OCI-M2 (cell line): ENCODE data around the gene SEMA4C.

Experiments used
- DNase-seq: peaks from one replicate; lab custom pipeline; 2025; ENCODE audit not compliant: unreplicated experiment; lab: John Stamatoyannopoulos, UW

Gene SEMA4C

DNA sequence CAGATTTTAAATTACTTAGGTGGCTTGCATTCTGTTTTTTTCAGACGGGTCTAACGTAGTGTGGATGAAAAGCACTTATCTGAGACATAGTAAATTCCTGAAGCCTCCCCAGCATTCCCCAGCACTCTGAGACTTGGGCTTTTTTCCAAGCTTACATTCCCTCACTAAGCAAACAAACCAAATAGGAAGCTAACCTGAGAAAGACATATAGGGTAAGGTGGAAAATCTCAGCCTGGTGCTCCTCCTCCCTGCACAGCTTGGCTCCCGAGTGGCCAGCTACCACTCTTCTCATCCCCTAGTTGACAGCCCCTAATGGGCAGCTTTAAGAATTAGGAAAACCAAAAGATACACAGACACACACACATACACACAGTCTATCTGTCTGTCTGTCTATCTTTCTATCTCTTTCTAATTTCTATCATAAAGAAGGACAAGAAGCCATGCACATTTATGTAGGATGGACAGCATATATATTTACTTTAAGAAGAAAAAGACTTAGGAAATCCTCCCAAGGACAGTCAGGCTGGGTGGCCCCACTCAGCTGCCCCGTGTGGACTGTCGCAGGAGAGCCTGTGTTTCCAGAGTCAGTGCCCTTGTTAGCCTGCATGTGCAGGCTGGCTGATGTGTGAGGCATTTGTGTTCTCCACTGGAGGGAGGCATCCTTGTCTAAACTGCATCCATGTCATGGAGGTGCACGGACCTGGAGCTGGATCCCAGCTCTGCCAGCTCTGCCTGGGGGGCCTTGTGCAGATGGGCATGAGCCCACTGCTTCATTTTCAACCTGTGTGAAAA is 45.6 kb downstream of the SEMA4C start:
- no peak for DNase-seq

DNA sequence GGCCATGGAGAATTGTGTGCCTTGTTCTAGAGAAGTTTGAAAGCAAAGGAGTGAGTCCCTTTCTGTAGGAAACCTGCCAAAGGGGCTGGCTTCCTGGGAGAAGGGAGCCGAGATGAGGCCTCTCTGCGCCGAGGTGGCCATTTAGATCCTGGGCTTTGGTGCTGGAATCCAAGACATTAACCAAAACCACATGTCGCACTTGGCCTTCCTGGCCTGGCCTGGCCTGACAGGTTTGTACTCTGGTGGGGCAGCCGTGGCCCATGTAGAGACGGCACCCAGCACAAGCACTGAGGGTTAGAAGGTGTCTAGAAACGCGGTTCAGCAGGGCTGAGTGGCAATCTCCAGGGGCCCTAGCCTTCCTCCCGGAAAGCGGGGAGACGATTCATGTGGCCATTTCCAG is 46.7 kb downstream of the SEMA4C start:
- DNase-seq, result no peak

DNA sequence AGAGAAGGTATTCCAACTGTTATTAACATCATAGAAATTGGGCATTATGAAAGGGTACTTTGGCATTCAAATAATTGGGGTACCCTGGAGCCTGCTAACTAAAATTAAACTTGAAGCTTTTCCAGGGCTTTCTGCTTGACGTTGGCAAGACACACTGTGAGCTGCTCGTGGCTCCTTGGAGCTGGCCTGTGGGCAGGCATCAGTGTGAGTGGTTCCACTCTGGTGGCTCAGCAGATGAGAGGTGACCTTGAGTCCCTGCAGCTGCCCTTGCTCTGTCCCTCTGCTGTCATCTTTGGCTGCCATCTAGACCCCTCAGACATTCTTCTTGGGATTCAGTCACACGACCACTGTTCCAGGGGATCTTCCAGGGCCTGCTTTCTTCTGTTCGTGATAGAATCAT is 47.1 kb downstream of the SEMA4C start:
- no peak for DNase-seq

DNA sequence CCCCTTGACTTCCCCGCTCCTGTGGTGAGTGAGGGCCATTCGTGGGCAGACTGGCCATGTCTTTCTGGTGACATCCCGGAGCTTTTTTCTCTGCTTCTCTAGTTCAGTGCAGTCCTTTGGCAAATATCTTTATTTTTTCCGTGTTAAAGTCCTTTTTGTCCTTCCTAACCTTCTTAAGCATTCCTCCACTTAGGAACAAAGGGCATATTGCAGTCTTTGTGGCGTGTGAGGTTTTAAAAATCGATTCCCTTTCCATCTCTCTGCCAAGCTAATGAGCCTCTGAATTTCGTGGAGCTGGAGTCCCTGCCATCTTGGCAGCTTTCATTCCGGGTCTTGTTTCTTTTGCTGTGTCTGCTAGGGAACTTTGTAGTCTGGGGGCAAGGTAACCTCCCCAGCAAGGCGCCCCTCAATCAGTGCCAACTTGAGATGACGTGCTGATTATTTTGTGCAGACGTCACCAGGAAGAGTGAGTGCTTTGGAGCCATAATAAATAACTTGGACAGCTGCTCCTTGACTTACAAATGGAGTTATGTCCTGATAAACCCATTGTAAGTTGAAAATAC is 48.7 kb downstream of the SEMA4C start:
- no peak for DNase-seq

DNA sequence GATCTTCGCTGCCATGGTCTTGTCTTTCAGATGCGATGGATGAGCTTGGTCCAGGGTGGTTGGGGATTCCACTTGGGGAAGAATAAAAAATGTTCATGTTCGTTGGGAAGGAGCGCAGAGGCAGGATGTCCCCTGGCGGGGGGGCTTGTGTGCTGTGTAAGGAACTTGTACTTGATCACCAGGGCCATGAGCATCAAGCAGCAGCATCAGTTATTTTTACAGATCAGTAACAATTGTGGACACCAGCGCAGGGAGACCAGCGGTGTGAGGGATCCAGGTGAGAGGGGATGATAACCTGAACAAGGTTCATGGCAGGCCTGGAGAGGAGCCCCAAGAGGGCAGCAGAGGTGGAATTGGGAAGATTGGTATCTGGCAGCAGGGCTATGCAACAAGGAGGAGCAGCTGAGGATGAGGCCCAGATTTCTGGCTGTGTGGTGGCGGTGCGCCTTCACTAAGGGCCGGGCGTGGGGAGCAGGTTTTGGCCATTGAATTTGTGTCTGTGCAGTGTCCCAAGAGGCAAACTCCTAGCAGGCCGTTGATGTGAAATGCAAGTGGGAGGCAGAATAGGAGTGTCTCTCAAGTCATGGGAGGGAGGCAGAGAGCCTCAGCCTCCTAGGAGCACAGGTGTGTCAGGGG is 49.9 kb downstream of the SEMA4C start:
- no peak for DNase-seq

DNA sequence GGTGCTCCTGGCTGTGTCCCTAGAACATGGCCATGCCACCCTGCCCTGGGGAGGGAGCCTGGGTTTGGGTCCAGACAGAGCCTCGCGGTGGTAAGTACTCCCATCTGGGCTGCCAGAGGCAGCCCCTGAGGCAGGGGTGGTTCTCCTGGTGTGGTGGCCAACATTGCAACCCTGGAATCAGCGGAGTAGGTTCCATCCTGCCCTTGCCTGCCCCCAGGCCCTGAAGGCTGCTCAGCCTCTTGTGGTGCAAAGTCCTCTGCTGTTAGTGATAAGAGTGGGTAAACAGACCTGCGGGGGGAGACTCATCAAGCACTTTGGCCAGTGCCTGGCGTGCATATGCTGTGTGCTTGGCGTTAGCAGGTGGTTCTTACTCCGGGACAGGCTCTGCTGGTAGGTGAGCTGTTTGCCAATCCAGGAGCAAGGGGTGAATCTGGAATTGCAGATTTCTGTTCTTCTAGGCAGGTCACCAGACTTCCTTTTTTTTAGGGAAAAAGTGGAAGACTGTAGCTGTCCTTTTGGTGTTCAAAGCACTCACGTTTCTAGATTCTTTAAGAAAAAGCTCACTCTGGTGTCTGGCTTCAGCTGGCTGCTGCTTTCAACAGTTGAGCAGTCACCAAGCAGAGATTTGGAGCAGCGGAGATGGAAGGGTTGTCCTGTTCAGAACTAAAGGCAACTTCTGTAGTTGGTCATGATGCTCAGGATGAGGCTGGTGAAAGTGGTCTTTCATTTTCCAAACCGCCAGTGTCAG is 50.6 kb downstream of the SEMA4C start:
- DNase-seq, result no peak

DNA sequence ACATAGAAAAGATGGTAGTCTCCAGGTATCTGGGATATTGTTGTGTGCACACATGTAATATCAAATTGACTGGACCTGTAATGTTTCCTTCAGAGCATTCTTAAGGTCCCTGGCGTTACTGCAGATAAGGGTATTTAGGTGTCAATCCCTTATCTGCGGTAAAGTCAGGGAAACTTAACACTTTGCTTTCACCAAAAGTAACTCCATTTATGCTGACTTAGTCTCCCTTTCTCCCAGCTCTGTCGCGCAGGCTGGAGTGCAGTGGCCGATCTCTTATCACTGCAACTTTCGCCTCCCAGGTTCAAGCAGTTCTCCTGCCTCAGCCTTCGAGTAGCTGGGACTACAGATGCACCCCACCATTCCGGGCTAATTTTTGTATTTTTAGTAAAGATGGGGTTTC is 52.0 kb downstream of the SEMA4C start:
- no peak for DNase-seq

DNA sequence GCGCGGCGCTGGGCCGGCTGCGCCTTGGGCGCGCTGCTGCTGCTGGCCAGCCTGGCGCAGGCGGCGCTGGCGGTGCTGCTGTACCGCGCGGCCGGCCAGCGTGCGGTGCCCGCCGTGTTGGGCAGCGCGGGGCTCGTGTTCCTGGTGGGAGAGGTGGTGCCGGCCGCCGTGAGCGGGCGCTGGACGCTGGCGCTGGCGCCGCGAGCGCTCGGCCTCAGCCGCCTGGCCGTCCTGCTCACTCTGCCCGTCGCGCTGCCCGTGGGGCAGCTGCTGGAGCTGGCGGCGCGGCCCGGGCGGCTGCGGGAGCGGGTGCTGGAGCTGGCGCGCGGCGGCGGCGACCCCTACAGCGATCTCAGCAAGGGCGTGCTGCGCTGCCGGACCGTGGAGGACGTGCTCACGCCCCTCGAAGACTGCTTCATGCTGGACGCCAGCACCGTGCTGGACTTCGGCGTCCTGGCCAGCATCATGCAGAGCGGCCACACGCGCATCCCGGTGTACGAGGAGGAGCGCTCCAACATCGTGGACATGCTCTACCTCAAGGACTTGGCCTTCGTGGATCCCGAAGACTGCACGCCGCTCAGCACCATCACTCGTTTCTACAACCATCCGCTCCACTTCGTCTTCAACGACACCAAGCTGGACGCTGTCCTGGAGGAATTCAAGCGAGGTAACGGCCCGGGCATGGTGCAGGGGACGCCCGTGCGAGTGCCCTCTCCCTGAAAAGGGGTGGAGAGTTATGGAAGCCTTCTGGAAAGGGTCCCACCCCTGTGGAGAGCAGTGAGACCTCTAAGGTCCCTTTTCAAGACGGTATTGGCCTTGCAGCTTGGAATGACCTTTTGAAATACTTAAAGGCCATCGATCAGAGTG is 52.8 kb downstream of the SEMA4C start:
- no peak for DNase-seq

DNA sequence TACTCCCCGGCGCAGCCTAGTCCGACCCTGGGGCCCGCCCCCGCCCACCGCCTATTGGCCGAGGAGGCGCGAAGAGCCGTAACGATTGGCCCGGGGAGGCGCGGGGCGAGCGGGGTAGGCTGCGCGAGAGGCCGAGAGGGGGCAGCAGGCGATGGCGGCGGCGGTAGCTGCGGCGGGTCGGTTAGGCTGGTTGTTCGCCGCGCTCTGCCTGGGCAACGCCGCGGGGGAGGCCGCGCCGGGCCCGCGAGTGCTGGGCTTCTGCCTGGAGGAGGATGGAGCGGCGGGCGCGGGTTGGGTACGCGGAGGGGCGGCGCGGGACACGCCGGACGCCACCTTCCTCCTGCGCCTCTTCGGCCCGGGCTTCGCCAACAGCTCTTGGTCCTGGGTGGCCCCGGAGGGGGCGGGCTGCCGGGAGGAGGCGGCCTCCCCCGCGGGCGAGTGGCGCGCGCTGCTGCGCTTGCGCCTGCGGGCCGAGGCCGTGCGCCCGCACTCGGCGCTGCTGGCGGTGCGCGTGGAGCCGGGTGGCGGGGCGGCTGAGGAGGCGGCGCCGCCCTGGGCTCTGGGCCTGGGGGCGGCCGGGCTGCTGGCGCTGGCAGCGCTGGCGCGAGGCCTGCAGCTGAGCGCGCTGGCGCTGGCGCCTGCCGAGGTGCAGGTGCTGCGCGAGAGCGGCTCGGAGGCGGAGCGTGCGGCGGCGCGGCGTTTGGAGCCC is 53.6 kb downstream of the SEMA4C start, which contains the start of gene CNNM3:
CNNM3 (plus strand) TSS at position 142 of the 709 bp plus-strand sequence; CDS start at position 152, 10 bp downstream.
- DNase-seq, result peak; percentile 33

DNA sequence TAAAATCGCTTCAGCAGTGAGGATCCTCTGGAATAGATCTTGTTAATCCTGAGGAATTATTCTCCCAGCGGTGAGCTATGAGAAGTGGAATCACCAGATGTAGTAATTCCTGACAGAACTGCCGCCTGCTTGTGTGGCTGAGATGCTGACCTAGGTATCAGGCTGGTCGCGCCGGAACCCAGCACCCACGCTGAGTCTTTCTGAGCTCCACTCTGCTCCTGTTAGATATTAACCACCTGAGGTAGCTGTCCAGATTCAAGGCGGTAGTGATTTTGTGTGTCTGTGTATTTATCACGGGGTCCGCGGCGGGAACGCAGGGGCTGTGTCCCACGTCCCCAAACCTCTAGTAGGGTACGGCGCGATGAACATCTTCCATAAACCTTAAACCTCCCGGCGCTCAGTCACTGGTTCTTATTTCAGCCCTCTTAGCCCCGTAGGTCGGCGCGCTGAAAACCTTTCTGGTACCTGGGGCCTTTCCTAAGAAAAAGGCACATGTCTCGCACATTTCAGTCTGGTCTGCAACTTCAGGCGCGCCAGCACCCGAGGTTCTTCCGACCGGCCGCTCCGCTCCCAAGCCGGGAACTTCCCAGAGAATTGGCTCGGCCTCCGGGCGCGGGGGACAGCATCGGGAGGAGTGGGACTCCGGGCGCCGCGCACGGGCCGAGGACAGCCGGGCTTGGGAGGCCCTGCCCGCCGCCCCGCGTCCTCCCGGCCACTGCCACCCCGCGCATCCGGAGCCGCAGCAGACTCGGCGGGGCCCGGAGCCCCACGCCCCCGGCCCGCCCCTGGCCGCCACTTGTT is 54.4 kb downstream of the SEMA4C start:
- DNase-seq, result no peak

DNA sequence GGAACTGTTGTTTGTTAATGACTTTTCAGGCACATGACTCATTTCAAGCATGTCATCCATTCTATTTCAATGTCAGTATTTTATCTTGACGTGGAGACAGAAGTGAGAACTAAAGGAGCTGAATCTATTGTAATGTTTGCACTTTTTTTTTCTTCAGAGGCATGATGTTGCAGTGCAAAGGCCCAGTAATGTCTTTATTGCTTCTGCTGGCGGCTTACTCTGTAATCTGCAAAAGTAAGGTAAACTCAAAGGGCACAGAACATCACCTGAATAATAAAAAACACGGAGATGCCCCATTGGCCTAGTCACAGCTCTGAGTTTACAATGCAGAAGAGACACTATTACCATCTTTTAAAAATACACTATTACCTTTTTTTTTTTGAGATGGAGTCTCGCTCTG is 56.2 kb downstream of the SEMA4C start:
- DNase-seq, result no peak

DNA sequence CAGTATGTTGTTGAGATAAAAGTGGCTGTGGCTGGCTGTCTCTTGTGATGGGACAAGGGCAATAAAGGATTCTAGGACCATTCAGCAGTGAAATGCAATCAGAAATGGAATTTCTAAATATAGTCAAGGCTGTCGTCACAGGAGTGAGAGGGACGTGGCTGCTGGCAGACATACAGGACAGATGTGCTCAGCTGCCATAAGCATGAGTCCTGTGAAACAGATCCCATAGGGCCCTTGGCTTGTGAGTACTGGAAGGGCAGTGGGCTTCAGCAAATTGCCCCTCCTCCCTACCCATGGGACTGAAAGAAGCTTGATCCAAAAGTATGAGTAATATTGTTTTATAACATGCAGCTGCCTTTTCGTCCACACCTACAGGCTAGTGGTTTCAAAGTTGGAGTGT is 58.0 kb downstream of the SEMA4C start:
- no peak for DNase-seq

DNA sequence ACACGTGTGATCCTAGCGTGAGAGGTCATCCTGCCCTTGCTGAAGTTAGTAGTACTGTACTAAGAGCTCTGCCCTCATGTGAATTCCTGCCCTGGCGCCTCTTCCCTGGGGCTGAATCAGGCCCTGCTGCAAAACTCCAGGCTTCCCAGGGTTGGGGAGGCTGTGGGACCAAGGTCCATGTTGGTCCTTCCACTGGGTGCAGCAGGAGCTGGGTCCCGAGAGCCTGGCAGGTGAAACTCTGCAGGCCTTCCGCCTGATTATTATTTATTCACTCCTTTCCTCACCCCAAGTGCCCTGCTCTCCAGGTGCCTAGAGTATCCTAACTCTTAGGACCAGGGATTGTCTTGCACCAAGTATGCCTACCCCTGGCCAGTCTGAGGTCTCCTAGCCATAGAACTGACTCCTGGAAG is 59.1 kb downstream of the SEMA4C start:
- DNase-seq, result no peak

DNA sequence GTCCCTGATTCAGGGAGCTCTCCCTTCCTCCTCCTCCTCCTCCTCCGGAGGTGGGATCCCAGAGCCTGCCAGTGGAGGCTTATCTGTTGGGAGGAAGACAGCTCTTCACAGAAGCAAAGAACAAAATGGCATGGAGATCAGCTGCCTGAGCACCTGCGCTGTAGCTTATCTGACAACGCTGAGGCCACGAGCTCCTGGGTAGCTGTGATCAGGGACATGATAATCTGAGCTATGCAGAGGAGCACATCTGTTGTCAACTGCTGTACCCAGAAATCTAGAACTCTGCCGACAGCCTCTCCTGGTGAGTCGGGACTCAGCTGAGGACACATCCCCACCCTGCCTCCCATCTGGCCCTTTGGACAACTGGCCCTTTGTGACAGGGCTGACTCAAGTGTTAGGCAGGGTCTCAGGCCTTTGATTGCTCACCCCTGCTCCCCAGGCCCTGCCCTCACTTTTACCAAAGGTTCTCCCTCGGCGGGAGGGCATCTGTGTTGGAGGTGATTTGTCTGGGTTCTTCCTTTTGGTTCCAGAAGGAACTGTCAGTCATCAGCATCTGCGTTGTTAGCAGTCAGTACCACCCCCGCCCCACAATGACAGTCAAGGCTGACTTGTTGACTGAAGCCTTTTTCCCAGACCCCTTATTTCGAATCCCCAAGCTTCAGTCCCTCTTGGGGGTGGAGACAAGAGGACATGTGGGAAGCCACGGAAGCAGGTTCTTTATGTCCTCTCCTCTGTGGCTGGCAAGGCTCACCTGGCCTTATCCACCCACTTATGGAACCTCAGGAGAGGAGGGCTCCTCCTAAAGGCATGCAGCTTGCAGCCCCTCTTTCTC is 59.7 kb downstream of the SEMA4C start:
- no peak for DNase-seq
